Breast epithelium (tissue), 4 donors: ENCODE measurements around the gene KLK15. TPM values are rescaled to one million over a fixed set of nuclear protein-coding genes. Genes with fewer than 3 reads are reported as not detected.

Experiments used
- DNase-seq, 2 donors: peaks; one replicate each; pipeline ENCODE4 v3.0.0-alpha.2; 2019; ENCODE audit warnings: low spot score in 2 of 2
- H3K27ac ChIP-seq, 2 donors: fragments of 200-600 bp; sonication (generic) in 1 of 2; one replicate each; pipeline ENCODE4 v1.5.1; 2016 to 2019; ENCODE audit warnings: mild to moderate bottlenecking in 1 of 2
- H3K27me3 ChIP-seq, 2 donors: fragments of 200-600 bp; sonication (generic) in 1 of 2; one replicate each; pipeline versions ENCODE4 v1.5.1 to v1.6.0; 2017 to 2019; ENCODE audit warnings: control low read depth in 1 of 2, mild to moderate bottlenecking in 1 of 2
- H3K36me3 ChIP-seq: fragments of 200-600 bp; one replicate; pipeline ENCODE4 v1.5.1; 2019
- H3K4me1 ChIP-seq, 2 donors: fragments of 200-600 bp; sonication (generic); one replicate each; pipeline ENCODE4 v1.5.1; 2016 to 2019; ENCODE audit warnings: control low read depth in 1 of 2
- H3K4me3 ChIP-seq, 3 donors: fragments of 200-600 bp; sonication (generic); 1 replicate in 2 of 3; 2 replicates in 1 of 3; pipeline ENCODE4 v1.5.1; 2016 to 2019; ENCODE audit warnings: mild to moderate bottlenecking in 3 of 3, moderate library complexity in 2 of 3
- H3K9me3 ChIP-seq, 2 donors: fragments of 200-600 bp; sonication (generic) in 1 of 2; one replicate each; pipeline ENCODE4 v1.5.1; 2016 to 2019; ENCODE audit warnings: control low read depth in 1 of 2
- POLR2A ChIP-seq: fragments of 450-650 bp; IDR thresholded peaks from one replicate; pipeline ENCODE4 v1.6.1; 2016; ENCODE audit warnings: antibody characterized with exemption, mild to moderate bottlenecking, moderate library complexity
- POLR2AphosphoS5 ChIP-seq, 3 donors: sonication (generic); formaldehyde crosslinking; IDR thresholded peaks; one replicate each; pipeline ENCODE4 v1.6.1; 2017; ENCODE audit warnings: antibody characterized with exemption in 3 of 3
- intact Hi-C: fragments of 100-400 bp; cut with DNase I; formaldehyde crosslinking; loops from one replicate; pipeline ENCODE4 v1.15.1; 2023; ENCODE audit warnings: low total_unique reads
- total RNA-seq, 3 donors: library from RNA; depleted of rRNA; stranded (reverse); fragments of >200 nt; gene quantifications; one replicate each; pipeline ENCODE4 v1.1.0, GENCODE V29; 2016
- TF ChIP-seq, protein P1 (sequence below), 3 donors: fragments of 450-650 bp; IDR thresholded peaks; one replicate each; pipeline ENCODE4 v1.5.1; 2016 to 2017; ENCODE audit warnings: antibody characterized with exemption in 3 of 3, mild to moderate bottlenecking in 3 of 3, moderate library complexity in 3 of 3

Gene KLK15
- total RNA-seq, 3 donors from 2014 or later = not detected

DNA sequence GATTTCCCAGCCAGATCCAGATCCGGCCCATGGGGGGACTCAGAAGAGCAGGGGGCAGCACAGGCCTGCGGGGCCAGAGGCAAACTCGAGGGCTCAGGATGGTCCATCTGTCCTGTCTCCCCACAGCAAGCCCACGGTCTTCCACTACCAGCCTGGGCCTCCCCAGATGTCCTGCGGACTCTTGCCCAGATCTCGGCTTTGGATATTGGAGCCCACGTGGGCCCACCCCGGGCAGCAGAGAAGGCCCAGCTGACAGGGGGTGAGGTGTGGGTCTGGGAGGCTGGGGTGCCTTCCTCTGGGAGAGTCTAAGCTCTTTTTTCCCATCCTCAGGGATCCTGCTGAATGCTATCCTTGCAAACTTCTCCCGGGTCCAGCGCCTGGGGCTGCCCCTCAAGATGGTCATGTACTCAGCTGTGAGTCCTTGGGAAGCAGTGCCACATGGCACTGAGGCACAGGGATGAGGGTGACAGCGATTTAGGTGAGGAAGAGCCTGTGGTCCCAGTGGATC, 39.8 kb downstream of the KLK15 start:
- DNase-seq = no peak
- no peak overlapping the region for H3K27ac ChIP-seq
- TF ChIP-seq POLR2AphosphoS5 (IDR thresholded peaks at IDR 0.05) (no peak), POLR2A (no peak)
- peaks cover 0 to 6% of the 10 kb centered on the region in 2 donors for H3K27me3 ChIP-seq
- no peak overlapping the region for H3K4me3 ChIP-seq
- no peaks in the 10 kb centered on the region for H3K9me3 ChIP-seq
- intact Hi-C loops = no loop called here
- no peaks in the 10 kb centered on the region for H3K36me3 ChIP-seq
- H3K4me1 ChIP-seq = no peaks in the 10 kb centered on the region

DNA sequence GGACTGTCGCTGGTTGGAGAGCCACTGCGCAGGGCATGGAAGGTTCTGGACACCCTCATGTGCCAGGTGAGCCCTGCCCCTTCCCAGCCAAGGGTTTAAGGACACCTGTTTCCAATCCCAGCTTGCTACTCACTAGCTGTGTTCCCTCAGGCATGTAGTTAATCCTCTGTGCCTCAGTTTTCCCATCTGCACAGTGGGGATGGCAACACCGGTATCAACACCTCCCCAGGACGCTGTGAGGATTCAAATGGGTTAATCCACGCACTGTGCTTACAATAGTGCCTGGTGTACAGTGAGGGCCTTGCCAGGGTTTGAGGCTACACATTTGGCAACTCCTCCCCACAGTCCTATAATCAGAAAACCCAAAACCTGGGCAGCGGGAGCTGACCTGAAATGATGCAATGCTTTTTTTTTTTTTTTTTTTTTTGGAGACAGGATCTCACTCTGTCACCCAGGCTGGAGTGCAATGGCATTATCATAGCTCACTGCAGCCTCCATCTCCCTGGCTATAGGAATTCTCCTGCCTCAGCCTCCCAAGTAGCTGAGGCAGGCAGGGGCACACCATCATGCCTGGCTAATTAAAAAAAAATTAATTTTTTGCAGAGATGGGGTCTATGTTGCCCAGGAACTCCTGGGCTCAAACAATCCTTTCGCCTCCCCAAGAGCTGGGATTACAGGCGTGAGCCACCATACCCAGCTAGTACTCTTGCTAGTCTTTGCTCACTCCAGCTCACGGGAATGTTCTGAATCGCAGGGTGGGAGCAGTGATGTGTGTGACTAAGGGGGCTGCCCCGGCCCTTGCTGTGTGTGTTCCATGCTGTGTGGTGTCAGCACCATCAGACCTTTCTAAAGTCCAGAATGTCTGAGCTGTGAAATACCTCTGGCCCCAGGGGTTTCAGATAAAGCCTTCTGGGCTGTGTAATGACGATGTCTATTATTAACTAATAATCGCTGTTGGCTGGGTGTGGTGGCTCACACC, 40.8 kb downstream of the KLK15 start:
- peaks cover 0 to 6% of the 10 kb centered on the region in 2 donors for H3K27me3 ChIP-seq
- H3K9me3 ChIP-seq = no peaks in the 10 kb centered on the region
- no peak for DNase-seq
- intact Hi-C loops = no loop called here
- TF ChIP-seq, protein P1, sequence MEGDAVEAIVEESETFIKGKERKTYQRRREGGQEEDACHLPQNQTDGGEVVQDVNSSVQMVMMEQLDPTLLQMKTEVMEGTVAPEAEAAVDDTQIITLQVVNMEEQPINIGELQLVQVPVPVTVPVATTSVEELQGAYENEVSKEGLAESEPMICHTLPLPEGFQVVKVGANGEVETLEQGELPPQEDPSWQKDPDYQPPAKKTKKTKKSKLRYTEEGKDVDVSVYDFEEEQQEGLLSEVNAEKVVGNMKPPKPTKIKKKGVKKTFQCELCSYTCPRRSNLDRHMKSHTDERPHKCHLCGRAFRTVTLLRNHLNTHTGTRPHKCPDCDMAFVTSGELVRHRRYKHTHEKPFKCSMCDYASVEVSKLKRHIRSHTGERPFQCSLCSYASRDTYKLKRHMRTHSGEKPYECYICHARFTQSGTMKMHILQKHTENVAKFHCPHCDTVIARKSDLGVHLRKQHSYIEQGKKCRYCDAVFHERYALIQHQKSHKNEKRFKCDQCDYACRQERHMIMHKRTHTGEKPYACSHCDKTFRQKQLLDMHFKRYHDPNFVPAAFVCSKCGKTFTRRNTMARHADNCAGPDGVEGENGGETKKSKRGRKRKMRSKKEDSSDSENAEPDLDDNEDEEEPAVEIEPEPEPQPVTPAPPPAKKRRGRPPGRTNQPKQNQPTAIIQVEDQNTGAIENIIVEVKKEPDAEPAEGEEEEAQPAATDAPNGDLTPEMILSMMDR (IDR thresholded peaks at IDR 0.05) = no peak
- TF ChIP-seq POLR2A (no peak), POLR2AphosphoS5 (IDR thresholded peaks at IDR 0.05) (no peak)
- no peak overlapping the region for H3K4me3 ChIP-seq
- H3K36me3 ChIP-seq = no peaks in the 10 kb centered on the region
- no peak overlapping the region for H3K27ac ChIP-seq
- H3K4me1 ChIP-seq = no peaks in the 10 kb centered on the region

DNA sequence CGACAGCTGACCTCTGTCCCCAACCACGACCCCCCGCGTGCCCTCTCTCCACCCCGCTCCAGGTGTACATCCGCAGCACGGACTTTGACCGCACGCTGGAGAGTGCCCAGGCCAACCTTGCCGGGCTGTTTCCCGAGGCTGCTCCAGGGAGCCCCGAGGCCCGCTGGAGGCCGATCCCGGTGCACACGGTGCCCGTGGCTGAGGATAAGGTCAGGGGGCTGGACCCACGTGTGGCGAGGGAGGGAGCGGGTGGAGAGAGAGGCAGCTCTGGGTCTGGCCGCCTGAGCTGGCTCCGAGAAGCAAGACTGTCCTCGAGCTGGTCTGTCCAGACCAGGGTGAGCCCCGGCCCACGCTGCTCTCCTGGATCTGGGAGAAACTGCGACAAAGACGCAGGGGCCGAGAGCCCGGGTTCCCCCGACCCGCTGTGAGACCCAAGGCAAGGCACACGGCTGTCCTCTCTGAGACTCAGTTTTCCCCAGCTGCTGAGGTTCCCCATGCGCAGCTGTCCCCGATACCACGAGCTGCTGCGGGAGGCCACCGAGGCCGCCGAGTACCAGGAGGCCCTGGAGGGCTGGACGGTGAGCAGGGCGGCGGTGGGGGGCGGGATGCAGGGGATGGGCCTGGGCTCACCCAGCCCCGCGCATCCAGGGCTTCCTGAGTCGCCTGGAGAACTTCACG, 41.6 kb downstream of the KLK15 start:
- no peak overlapping the region for H3K27ac ChIP-seq
- intact Hi-C loops = no loop called here
- H3K36me3 ChIP-seq = no peaks in the 10 kb centered on the region
- no peaks in the 10 kb centered on the region for H3K9me3 ChIP-seq
- DNase-seq = no peak
- no peak for TF ChIP-seq POLR2A
- TF ChIP-seq POLR2AphosphoS5 (IDR thresholded peaks at IDR 0.05) = no peak
- H3K4me3 ChIP-seq = no peak overlapping the region
- no peaks in the 10 kb centered on the region for H3K4me1 ChIP-seq
- peaks cover 0 to 6% of the 10 kb centered on the region in 2 donors for H3K27me3 ChIP-seq

DNA sequence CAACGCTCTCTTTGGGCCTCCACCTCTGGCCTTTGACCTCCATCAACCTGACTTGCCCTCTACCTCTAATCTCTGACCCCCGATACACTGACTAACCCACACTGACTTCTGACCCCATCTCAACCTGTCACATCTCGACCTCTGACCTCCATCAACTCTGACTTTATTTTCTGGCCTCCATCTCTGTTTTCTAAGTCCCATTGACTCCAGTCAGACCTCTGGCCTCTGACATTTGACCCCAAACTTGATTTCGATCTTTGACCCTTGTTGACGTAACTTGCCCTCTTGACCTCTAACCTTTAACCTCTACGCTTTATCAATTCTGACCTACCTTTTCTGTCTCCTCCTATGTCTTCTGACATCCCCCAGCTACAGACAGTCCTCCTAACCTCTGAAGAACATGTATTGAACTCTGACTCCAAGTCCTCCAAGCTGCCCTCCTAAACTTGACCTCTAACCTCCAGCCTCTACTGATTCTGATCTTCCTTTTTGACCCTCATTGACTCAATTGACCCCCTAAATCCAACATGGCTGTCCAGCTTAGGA, 42.4 kb downstream of the KLK15 start:
- H3K27me3 ChIP-seq = peaks cover 0 to 6% of the 10 kb centered on the region in 2 donors
- no peaks in the 10 kb centered on the region for H3K9me3 ChIP-seq
- H3K36me3 ChIP-seq = no peaks in the 10 kb centered on the region
- intact Hi-C loops = no loop called here
- no peaks in the 10 kb centered on the region for H3K4me1 ChIP-seq
- DNase-seq = no peak
- no peak overlapping the region for H3K27ac ChIP-seq
- TF ChIP-seq, protein P1 (IDR thresholded peaks at IDR 0.05) = no peak
- TF ChIP-seq POLR2A (no peak), POLR2AphosphoS5 (IDR thresholded peaks at IDR 0.05) (no peak)
- H3K4me3 ChIP-seq = no peak overlapping the region

DNA sequence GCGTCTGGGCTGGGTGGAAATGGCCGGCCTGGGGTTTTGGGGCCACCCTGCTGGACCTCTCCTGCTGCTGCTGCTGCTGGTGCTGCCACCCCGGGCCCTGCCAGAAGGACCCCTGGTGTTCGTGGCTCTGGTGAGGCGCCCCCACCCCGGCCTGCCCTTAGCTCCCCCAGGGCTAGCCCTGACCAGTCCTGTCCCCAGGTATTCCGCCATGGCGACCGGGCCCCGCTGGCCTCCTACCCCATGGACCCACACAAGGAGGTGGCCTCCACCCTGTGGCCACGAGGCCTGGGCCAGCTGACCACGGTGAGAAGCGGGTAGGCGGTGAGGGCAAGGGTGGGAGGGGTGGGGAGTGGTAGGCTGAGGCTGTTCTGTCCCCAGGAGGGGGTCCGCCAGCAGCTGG, 43.0 kb downstream of the KLK15 start, which contains the start of gene ACP4:
Gene ACP4 (plus strand): TSS at position 20 of the 400 bp plus-strand sequence. CDS start 0 bp downstream, at position 20.
- peaks cover 0 to 6% of the 10 kb centered on the region in 2 donors for H3K27me3 ChIP-seq
- intact Hi-C loops = no loop called here

More for the DNA sequence above, 43.0 kb downstream of the KLK15 start, which contains the start of gene ACP4:
- no peaks in the 10 kb centered on the region for H3K36me3 ChIP-seq
- H3K9me3 ChIP-seq = no peaks in the 10 kb centered on the region
- H3K4me3 ChIP-seq = no peak within 1 kb of the TSS
- no peak for TF ChIP-seq POLR2A
- TF ChIP-seq, protein P1 (IDR thresholded peaks at IDR 0.05) = no peak
- TF ChIP-seq POLR2AphosphoS5 (IDR thresholded peaks at IDR 0.05) = no peak
- no peak within 1 kb of the TSS for H3K27ac ChIP-seq
- H3K4me1 ChIP-seq = no peaks in the 10 kb centered on the region
- DNase-seq = no peak
